Dendritic cell treated with granulocyte-macrophage colony-stimulating factor and Interleukin-4, amounts not matched to agents 40 ng/mL and 50 ng/mL, for 4 days (primary cell): Measurements from ENCODE around the gene KCNG1.

Source experiments
- H3K27ac Mint-ChIP-seq: one replicate; pipeline ENCODE4 v1.8.0; 2022; ENCODE audit warnings: mild to moderate bottlenecking, mixed read lengths
- H3K27me3 Mint-ChIP-seq: one replicate; pipeline ENCODE4 v1.8.0; 2022; ENCODE audit warnings: mild to moderate bottlenecking, mixed read lengths
- H3K36me3 Mint-ChIP-seq: one replicate; pipeline ENCODE4 v1.8.0; 2022; ENCODE audit warnings: low read depth, mixed read lengths
- H3K4me1 Mint-ChIP-seq: one replicate; pipeline ENCODE4 v1.8.0; 2022; ENCODE audit warnings: low read depth, mixed read lengths
- H3K4me3 Mint-ChIP-seq: one replicate; pipeline ENCODE4 v1.8.0; 2022; ENCODE audit warnings: mild to moderate bottlenecking, moderate library complexity, mixed read lengths
- H3K9me3 Mint-ChIP-seq: one replicate; pipeline ENCODE4 v1.8.0; 2022; ENCODE audit warnings: mixed read lengths
- intact Hi-C: fragments of 100-400 bp; cut with micrococcal nuclease; formaldehyde crosslinking; loops from one replicate; pipeline ENCODE4 v1.15.0; 2022

Gene KCNG1

DNA sequence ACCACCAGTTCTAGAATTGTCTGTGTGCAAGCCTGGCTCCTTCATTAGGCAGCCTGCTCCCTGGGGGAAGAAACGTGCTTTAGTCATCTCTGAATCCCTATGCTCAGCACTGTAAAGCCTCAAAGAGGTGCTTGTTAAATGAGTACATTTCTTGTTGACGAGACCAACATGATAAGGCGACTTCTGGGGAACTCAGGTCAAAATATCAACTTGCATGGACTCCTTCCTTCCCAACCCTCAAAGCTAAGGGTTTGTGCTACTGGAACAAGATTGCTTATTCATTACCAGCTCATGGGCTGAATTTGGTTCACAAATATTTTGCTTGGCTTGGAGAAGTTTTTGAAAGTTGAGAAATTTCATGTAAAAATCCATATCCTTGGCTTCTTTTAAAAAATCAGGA, 10.6 kb downstream of the KCNG1 start:
- Mint-ChIP-seq H3K27ac (no peak overlapping the region), H3K27me3 (peaks cover 24% of the 10 kb centered on the region), H3K9me3 (no peaks in the 10 kb centered on the region), H3K4me1 (no peaks in the 10 kb centered on the region), H3K4me3 (no peak overlapping the region), H3K36me3 (no peaks in the 10 kb centered on the region)
- intact Hi-C loops, result no loop called here

DNA sequence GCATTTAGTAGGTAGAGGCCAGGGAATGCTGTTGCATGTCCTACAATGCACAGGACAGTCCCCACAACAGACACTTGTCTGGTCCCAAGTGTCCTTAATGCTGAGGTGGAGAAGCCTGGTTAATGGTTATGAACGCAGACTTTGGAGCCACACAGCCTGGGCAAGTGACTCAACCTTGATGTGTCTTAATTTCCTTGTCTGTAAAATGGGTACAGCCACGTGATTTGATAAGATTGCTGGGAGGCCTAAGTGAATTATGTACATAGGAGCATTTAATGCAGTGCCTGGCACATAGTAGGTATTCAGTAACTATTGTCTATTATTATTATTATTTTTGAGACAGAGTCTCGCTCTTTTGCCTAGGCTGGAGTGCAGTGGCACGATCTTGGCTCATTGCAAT, 11.4 kb downstream of the KCNG1 start:
- peaks cover 21% of the 10 kb centered on the region for H3K27me3 Mint-ChIP-seq
- intact Hi-C loops, result no loop called here
- no peaks in the 10 kb centered on the region for H3K36me3 Mint-ChIP-seq
- H3K9me3 Mint-ChIP-seq, result no peaks in the 10 kb centered on the region
- H3K4me3 Mint-ChIP-seq, result no peak overlapping the region
- no peaks in the 10 kb centered on the region for H3K4me1 Mint-ChIP-seq
- H3K27ac Mint-ChIP-seq, result no peak overlapping the region

DNA sequence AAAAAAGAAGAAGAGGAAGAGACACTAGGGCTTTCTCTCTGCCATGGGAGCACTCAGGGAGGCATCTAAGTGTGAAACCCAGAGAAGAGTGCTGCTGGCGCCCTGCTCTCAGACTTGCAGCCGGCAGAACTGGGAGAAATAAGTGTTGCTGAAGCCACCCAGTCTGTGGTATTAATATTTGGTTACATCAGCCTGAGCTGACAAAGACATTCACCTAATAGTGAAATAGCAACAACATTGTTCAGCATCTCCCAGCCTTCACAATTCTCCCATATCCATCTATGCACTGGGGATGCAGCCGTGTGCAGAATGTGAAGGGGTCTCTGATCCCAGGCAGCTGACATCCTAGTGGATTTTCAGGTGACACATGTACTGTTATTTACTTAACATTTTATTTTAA, 12.0 kb downstream of the KCNG1 start:
- Mint-ChIP-seq H3K27me3 (peaks cover 21% of the 10 kb centered on the region), H3K4me1 (no peaks in the 10 kb centered on the region), H3K9me3 (no peaks in the 10 kb centered on the region), H3K36me3 (no peaks in the 10 kb centered on the region), H3K4me3 (no peak overlapping the region), H3K27ac (no peak overlapping the region)
- intact Hi-C loops, result no loop called here

DNA sequence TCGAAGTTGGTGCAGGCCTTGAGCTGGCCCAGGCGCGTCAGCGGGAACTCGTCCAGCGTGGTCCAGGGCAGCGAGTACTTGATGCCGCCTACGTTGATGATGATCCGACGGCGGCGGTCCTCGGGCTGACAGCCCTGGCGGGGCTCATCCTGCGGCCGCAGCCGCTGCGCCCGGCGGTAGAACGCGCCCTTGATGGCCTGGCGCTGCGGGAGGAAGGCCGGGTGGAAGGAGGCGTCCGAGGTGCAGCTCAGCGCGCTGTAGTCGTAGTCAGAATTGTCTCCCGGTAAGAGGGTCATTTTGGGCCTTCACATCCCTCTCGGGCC, 12.9 kb downstream of the KCNG1 start:
- H3K36me3 Mint-ChIP-seq, result no peaks in the 10 kb centered on the region
- H3K4me3 Mint-ChIP-seq, result no peak overlapping the region
- intact Hi-C loops, result no loop called here
- no peaks in the 10 kb centered on the region for H3K4me1 Mint-ChIP-seq
- no peaks in the 10 kb centered on the region for H3K9me3 Mint-ChIP-seq
- peaks cover 18% of the 10 kb centered on the region for H3K27me3 Mint-ChIP-seq
- H3K27ac Mint-ChIP-seq, result no peak overlapping the region

DNA sequence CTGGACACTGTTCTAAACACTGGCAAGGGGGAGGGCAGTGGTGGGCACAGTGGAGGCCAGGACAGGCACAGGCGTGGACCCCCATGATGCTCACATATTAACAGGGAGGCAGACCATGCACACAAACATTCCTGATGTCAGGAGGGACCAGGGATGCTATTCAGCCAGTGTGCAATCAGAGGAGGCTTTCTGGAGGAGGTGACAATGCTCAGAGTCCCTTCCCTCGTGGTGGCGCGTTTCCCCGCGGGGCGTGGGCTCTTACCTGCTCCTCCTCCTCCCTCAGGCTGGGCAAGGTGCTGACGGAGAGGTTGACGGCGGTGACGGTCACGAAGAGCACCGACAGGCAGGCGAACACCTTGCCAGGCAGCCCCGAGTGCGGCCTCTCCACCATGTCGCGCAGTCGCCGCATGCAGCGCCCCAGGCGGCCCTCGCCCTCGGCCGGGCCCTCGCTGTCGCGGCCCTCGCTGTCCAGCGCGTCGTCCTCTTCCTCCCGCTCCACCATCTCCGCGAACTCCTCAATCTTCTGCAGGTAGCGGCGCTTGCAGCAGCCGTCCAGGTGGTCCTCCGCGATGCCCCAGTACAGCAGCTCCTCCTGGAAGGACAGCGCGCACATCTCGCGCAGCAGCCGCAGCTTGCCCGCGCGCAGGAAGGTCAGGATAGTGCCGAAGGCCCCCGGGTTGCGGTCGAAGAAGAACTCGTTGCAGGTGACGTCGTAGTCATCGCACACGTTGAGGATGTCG, 13.4 kb downstream of the KCNG1 start:
- Mint-ChIP-seq H3K27me3 (peaks cover 13% of the 10 kb centered on the region), H3K36me3 (no peaks in the 10 kb centered on the region), H3K27ac (no peak overlapping the region), H3K4me1 (no peaks in the 10 kb centered on the region), H3K4me3 (no peak overlapping the region), H3K9me3 (no peaks in the 10 kb centered on the region)
- intact Hi-C loops, result no loop called here

DNA sequence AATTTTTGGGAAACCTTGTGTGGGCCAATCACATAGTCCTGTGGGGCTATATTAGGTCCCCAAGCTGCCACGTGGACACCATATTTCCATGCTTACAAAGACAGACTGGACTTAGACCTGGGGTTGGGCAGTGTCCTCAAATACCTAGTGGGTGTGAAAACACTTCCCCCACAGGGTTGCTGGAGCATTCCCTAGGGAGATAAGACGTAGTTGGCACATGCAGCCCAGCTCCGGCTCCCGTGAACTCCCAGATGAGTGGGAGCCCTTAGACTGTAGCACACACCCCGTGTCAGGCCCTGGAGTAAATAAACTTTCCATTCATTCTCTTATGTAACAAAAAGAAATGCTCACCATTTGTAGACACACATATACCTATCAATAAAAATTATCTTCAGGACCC, 14.2 kb downstream of the KCNG1 start:
- intact Hi-C loops, result no loop called here
- Mint-ChIP-seq H3K9me3 (no peaks in the 10 kb centered on the region), H3K27me3 (peaks cover 10% of the 10 kb centered on the region), H3K4me1 (no peaks in the 10 kb centered on the region), H3K27ac (no peak overlapping the region), H3K4me3 (no peak overlapping the region), H3K36me3 (no peaks in the 10 kb centered on the region)

DNA sequence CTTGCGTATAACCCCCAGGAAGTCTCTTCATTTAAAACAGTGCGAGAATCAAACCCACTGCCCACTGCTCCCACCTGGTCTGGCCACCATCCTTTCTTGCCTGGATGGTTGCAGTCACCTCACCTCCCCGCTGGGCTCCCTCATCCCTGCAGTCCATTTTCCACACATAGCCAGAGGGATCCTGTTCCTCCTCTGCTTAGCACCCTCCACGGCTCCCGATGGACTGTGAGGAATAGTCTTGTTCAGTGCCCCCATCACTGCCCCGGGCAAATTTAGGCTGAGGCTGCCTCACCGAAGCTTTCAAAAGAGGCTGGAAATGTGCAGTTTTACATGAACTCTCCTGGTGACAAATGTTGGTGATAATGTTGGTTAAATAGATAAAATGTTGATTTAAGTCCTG, 17.7 kb downstream of the KCNG1 start:
- intact Hi-C loops, result no loop called here
- no peak overlapping the region for H3K27ac Mint-ChIP-seq
- H3K4me3 Mint-ChIP-seq, result no peak overlapping the region
- H3K9me3 Mint-ChIP-seq, result no peaks in the 10 kb centered on the region
- H3K4me1 Mint-ChIP-seq, result no peaks in the 10 kb centered on the region
- H3K27me3 Mint-ChIP-seq, result peaks cover 11% of the 10 kb centered on the region
- H3K36me3 Mint-ChIP-seq, result no peaks in the 10 kb centered on the region

DNA sequence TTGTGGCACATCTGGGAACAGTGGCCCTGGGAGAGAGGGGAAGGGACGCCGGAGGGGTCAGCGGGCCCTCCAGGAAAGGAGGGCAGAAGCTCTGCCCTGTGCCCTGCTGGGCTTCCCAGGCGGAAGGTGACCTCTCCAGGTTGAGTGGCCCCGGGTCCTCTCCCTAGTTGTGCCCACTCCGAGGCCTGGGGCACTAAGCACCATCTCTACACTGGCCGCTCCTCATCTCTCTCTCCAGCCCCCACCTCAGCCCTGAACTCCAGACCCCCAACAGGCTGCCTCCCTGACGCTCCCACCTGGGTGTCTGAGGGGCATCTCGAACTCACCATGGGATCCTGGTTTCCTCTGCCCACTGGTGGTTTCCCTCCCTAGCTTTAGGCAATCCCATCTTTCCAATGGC, 18.1 kb downstream of the KCNG1 start:
- intact Hi-C loops, result no loop called here
- no peaks in the 10 kb centered on the region for H3K36me3 Mint-ChIP-seq
- no peaks in the 10 kb centered on the region for H3K4me1 Mint-ChIP-seq
- H3K4me3 Mint-ChIP-seq, result no peak overlapping the region
- peaks cover 7% of the 10 kb centered on the region for H3K27me3 Mint-ChIP-seq
- no peak overlapping the region for H3K27ac Mint-ChIP-seq
- H3K9me3 Mint-ChIP-seq, result no peaks in the 10 kb centered on the region

DNA sequence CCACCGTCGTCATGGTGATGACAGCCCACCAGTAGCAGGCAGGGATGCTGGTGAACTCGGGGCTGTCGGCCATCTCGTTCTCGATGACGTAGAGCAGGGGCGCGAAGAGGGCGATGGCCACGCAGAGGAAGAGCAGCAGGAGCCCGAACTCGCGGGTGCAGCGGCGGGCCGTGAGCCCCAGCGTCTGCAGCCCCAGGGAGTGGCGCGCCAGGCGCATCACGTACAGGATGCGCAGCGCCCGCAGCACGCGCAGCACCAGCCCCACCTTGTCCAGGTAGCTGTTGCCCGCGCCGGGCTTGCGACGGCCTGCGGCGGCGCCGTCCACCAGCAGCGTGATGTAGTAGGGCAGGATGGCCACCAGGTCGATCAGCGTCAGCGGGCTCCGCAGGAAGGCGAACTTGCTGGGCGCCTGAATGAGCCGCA, 18.6 kb downstream of the KCNG1 start:
- Mint-ChIP-seq H3K4me1 (no peaks in the 10 kb centered on the region), H3K4me3 (no peak overlapping the region), H3K27ac (no peak overlapping the region), H3K9me3 (no peaks in the 10 kb centered on the region), H3K27me3 (peaks cover 7% of the 10 kb centered on the region), H3K36me3 (no peaks in the 10 kb centered on the region)
- intact Hi-C loops, result no loop called here

DNA sequence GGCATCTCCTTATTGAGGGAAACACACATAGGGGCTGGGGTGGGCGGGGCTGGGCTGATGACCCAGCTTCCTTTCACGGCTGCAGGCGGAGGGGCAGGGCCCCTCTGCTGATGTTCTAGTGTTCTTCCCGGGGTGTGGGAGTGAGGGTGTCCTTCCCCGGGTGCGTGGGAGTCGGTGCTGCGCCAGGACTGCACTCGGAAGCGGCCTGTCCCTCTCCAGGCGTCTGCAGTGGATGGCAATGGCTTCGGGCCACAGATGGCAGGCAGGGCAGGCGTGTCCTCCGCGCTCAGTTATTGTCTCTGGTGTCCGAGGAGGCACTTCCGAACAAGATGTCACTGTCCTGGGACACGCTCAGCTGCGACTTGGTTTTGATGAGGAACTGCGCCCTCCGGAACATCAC, 19.2 kb downstream of the KCNG1 start:
- H3K4me3 Mint-ChIP-seq, result no peak overlapping the region
- intact Hi-C loops, result no loop called here
- H3K27me3 Mint-ChIP-seq, result peaks cover 7% of the 10 kb centered on the region
- no peaks in the 10 kb centered on the region for H3K9me3 Mint-ChIP-seq
- no peak overlapping the region for H3K27ac Mint-ChIP-seq
- H3K36me3 Mint-ChIP-seq, result no peaks in the 10 kb centered on the region
- no peaks in the 10 kb centered on the region for H3K4me1 Mint-ChIP-seq

DNA sequence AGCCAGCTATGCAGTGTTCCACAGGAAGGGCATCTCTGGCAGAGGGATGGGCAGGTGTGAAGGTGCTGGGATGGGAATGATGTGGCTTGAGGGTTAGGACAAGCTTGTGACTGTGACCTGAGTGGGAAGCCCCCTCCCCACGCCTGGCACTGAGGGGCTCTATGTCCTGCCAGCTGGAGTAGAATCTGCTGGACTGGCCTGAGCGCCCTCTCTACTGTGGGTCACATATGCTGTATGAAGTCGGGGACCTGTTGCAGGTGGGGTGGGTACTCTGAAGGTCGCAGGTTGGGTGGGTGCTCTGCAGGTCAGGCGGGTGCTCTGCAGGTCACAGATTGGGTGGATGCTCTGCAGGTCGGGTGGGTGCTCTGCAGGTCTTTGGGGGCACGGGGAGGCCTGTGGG, 20.3 kb downstream of the KCNG1 start:
- intact Hi-C loops, result no loop called here

DNA sequence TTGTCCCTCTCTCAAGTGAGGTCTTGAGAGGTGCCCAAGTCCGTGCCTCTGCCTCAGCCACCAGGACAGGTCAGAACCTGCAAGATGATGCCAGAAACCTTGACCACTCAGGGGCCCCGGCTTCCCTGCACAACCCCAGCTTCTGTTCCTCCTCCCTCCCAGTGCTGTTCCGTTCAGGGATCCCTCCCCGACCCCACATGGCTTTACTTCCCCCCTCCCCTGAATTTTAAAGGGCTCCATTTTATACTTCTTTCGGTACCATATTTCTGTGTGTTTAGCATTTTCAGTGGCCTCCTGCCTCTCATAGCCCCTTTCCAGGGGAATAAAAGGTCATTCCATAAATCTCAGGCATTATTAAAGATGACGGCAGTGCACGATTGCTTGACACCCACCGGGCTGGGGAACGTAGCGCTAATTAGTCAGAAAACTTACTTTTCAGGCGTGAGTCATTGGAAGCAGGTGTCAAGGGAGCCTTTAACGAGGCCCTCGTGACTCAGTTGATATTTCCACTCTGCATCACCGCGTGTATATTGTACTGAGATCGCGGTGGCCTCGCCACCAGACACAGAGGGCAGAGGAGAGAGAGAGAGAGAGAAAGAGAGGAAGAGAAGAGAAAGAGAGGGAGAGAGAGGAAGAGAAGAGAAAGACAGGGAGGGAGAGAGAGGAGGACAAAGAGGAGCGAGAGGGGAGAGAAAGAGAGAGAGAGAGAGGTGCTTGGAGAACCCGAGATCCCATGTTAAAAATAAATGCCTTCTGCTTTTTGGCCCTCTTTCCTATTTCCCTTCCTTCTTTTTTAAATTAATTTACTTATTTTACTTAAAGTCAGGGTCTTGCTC, 21.3 kb downstream of the KCNG1 start:
- Mint-ChIP-seq H3K4me3 (no peak overlapping the region), H3K27me3 (peaks cover 9% of the 10 kb centered on the region), H3K27ac (no peak overlapping the region), H3K9me3 (no peaks in the 10 kb centered on the region), H3K36me3 (no peaks in the 10 kb centered on the region), H3K4me1 (no peaks in the 10 kb centered on the region)
- intact Hi-C loops, result no loop called here

More for the DNA sequence above, 20.3 kb downstream of the KCNG1 start:
- Mint-ChIP-seq H3K27me3 (peaks cover 9% of the 10 kb centered on the region), H3K36me3 (no peaks in the 10 kb centered on the region), H3K4me1 (no peaks in the 10 kb centered on the region), H3K9me3 (no peaks in the 10 kb centered on the region), H3K4me3 (no peak overlapping the region), H3K27ac (no peak overlapping the region)

DNA sequence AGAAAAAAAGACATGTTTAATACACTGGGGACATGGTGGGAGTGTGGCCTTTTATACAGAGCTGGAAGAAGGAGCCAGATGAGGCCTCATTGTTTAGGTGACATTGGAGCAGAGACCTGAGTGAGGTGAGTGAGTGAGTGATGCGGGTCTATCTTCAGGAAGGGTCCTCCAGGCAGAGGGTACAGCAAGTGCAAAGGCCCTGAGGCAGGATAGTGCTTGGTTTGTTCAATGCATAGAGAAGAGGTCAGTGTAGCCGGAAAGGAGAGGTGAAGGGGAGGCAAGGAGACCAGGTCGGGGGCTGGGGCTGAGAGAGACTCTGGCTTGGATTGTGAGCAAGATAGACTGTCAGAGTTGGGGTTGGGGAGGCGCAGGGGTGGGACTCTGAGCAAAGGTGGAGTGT, 23.6 kb downstream of the KCNG1 start:
- no peak overlapping the region for H3K4me3 Mint-ChIP-seq
- H3K4me1 Mint-ChIP-seq, result no peaks in the 10 kb centered on the region
- intact Hi-C loops, result no loop called here
- H3K9me3 Mint-ChIP-seq, result no peaks in the 10 kb centered on the region
- no peak overlapping the region for H3K27ac Mint-ChIP-seq
- no peaks in the 10 kb centered on the region for H3K36me3 Mint-ChIP-seq
- H3K27me3 Mint-ChIP-seq, result peaks cover 12% of the 10 kb centered on the region

DNA sequence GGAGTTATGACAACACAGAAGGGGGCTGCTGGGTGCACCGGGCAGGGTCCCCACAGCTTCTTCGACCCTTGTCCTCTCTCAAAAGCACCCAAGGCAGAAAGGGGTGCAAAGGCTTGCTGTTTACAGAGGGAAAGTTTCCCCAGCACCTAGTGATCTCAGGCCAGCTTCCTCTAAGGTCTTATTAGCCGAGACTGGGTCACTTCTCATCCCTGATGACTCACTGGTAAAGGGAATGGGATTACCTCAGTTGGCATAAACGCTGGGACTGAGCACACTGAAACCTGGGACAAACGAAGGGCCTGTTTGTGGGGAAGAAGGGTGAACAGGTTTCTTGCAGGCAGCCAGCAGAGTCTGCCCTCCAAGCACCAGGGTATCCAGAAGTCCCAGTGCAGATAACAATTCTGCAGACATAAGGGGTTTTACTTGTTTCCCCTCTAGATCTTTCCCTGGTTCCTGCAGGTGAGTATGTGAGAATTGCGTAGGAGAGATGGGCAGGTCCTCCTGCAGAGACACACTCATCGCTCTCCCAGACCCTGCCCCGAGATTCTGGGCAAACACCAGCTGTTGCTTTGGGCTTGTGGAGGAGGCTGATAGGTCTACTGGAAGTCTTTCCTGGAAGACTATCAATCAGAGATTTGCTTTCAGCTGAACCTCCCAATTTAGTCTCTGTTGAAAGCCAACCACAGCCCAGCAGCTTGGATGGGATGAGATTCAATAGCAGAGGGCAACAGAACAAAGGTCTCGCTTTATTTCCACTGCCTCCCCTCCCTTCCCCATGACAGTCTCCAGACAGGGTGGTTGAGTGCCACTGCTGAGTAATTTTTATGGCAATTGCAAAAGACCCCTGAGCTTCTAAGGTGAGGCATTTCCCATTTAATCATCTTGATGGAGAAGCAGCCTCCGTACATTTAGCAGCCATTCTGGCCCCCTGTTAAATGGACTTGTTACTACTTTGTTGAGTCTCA, 25.7 kb downstream of the KCNG1 start:
- Mint-ChIP-seq H3K27ac (no peak overlapping the region), H3K4me1 (no peaks in the 10 kb centered on the region), H3K36me3 (no peaks in the 10 kb centered on the region), H3K27me3 (peaks cover 15% of the 10 kb centered on the region), H3K9me3 (no peaks in the 10 kb centered on the region), H3K4me3 (no peak overlapping the region)
- intact Hi-C loops, result no loop called here
